Stimulated activated CD4-positive, alpha-beta T cell treated with anti-CD3 and anti-CD28 coated beads, Interleukin-15, amount 100 ng/mL, for 1 hour (primary cell): ENCODE results near the gene OVOL2.

ENCODE experiments used
- DNase-seq, 2 donors: peaks; one replicate each; pipeline ENCODE4 v3.0.0-alpha.2; 2020; ENCODE audit warnings: low read depth in 1 of 2, low spot score in 1 of 2

Gene OVOL2

GRCh38 chr20:18016772-18017171 lies 40.9 kb downstream of the OVOL2 start:
- DNase-seq: no peak

DNA sequence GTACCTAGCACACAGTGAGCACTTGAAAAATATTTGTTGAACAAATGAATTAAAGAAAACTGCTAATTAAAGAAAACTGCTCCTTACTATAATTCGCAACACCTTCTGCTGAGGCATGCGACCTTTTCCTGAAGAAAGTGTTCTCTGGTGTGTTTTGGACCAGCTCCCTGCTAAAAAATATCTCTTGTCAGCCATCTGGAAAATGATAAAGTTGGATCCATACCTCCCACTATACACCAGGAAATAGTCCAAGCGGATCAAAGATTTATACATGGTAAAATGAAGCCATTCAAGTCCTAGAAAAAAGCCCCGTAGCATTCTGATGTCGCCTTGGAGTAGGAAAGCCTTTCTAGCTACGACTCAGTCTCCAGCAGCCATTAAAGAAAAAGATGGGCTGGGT lies 43.3 kb downstream of the OVOL2 start:
- DNase-seq: no peak

DNA sequence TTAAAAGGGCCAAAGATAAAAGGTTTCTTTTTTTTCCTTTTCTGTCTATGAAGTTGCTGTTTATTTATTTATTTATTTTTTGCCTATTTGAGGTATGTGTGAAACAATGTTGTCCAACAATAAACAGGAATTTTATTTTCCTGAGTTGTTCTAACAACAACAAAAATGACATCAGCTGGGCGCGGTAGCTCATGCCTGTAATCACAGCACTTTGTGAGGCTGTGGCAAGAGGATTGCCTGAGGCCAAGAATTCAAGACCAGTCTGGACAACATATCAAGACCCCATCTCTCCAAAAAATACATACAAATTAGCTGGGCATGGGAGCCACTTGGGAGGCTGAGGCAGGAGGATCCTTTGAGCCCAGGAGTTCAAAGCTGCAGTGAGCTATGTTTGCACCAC lies 44.8 kb downstream of the OVOL2 start:
- DNase-seq: no peak

- no peak for DNase-seq
These were observed 45.6 kb downstream of the OVOL2 start for GRCh38 chr20:18011951-18012645.

DNA sequence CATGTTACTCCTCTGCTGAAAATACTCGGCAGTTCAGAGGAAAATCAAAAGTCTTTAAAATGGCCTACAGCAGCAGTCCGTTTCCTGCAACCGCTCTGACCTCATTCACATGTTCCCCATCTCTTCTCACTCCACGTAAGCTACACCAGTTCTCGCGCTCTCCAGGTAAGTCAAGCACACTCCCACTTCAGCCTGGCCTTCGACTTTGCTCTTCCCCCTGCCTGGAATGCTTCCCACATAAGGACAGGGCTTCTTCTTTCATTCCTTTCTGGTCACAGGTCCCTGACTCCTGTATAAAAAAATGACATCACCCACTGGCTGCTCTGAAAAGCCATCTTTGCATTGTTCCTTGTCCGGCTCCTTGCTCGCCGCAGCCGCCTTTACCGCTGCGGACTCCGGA lies 46.2 kb downstream of the OVOL2 start:
- no peak for DNase-seq

DNA sequence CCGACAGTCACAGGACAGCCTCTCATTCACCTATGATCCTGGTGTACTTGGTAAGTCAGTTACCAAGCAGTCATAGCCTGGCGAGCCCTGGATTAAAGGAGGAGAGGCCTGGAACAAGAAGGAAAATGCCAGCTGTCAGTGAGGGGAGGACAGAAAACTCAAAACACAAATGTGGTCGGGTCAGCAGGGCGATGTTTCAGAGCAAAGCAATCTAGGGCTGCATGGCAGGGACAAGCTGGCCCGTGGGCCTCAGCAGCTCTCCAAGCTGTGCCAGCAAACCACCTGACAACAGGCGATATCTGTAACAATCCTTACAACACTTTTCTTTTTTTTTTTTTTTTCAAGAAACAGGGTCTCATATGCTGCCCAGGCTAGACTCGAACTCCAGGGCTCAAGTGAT lies 48.6 kb downstream of the OVOL2 start:
- DNase-seq: no peak

DNA sequence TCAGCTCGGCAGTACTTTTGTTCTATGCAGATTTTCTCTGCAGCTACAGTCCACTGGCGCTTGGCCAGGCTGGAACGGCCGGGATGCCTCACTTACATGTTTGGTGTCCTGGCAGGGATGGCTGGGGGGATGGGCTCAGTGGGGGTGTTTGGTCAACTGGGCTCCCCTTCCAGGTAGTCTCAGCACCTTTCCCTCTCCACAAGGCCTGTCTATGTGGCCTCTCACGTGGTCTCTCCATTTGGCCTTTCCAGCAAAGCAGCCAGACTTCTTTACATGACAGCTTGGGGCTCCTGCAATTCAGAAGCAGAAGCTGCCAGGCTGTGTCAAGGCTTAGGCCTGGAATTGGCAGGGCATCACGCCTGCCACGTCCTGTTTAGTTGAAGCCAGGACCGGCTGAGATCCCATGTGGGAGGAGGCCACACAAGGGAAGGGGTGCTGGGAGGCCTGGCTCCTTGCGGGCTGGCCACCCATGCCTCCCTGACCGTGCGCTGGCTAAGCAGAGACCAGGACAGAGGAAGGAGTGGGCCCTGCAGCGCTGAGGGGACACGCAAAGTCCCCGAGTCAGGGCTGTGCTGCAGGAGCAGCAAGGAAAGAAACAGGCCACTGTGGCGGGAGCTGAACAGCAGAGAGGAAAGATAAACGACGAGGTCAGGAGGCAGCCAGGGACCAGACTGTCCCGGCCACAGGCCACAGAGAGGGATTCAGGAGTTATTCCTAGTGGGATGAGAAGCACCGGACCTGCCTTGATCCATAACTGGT lies 50.0 kb downstream of the OVOL2 start:
- no peak for DNase-seq

DNA sequence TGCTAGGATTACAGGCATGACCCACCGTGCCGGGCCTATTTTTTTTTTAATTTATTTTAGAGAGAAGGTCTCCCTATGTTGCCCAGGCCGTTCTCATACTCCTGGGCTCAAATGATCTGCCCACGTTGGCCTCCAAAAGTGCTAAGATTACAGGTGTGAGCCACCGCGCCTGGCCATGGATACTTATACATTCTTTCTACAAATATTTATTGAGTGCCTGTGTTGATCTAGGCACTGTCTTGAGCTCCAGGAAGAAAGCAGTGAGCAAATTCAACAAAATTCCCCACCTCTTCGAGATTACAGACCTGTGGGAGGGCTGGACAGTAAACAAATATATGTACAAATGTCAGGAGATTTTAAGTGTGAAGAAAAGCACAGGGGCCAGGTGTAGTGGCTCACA lies 51.0 kb downstream of the OVOL2 start:
- no peak for DNase-seq

GRCh38 chr20:18005990-18006364 lies 51.7 kb downstream of the OVOL2 start:
- DNase-seq: no peak

GRCh38 chr20:18005170-18005989 lies 52.3 kb downstream of the OVOL2 start:
- no peak for DNase-seq

GRCh38 chr20:18004384-18005031 lies 53.2 kb downstream of the OVOL2 start:
- DNase-seq: no peak

- no peak for DNase-seq
These were observed 53.8 kb downstream of the OVOL2 start for GRCh38 chr20:18003897-18004296.

DNA sequence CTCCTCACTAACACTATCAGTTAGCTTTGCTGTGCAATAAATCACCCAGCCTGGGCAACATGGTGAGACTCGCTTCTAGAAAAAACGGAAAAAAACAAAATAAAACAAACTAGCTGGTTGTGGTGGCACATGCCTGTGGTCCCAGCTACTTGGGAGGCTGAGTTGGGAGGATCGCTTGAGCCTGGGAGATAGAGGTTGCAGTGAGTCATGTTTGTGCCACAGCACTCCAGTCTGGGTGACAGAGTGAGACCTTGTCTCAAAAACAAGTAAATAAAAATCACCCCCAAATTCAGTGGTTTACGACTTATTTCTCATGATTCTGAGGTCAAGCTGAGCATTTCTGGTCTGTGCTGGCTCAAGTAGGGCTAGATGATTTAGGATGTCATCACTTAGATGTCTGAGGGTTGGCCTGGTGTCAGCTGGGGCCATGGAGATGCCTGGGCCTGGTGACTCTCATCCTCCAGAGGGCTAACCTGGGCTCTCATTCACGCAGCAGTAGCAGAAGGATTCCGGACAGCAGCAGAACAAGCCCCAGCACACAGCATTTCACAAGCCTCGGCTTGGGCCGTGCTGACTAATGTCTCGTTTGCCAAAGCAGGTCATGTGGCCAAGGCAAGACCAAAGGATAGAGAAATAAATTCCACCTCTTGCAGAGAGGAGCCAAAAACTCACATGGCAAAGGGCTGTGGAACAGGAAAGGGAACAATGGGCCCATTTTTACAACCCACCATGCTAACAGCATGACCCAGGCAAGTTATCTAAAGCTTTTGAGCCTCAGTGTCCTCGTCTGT lies 56.4 kb downstream of the OVOL2 start:
- DNase-seq: no peak

DNA sequence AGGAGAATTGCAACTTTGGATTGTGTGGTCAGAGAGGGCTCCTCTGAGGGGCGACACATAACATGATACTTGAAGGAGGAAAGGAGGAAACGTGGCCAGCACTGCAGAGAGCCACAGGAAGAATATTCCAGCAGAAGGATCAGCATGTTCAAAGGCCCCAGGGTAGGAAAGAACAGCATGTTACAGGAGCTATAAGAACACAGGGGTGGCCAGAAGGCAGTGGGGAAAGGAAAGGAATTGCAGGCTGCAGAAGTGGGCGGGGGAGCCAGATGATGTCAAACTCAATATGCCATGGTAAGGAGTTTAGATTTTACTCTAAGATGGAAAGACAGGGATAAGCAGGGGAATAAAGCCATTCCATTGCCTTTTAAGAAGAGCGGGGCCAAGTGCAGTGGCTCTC lies 58.1 kb downstream of the OVOL2 start:
- DNase-seq: no peak

GRCh38 chr20:17998446-17998845 lies 59.3 kb downstream of the OVOL2 start:
- DNase-seq: no peak

GRCh38 chr20:17995967-17996819 lies 61.5 kb downstream of the OVOL2 start:
- no peak for DNase-seq

- DNase-seq: no peak
These were observed 64.2 kb downstream of the OVOL2 start for GRCh38 chr20:17993546-17993945.

GRCh38 chr20:17992847-17993513 lies 64.7 kb downstream of the OVOL2 start:
- DNase-seq: no peak

DNA sequence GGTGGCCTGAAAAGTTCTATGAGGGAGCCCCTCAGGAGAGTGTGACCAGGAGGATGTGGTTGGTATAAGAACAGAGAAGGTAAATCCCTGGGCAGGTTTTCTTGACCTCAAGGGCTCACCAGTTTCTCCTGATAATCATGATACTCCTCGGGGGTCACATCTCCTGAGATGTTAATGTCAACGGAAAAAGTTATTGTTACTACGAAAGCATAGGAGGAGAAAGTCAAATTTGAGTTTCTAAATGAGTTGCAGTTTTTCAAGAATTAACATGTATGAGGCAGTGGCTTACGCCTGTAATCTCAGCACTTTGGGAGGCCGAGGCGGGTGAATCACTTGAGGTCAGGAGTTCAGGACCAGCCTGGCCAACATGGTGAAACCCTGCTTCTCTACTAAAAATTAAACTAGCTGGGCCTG lies 65.5 kb downstream of the OVOL2 start:
- DNase-seq: no peak
